Hepatocyte (in vitro differentiated cells): ENCODE measurements around the gene FGF12.

ENCODE experiments used
- CTCF ChIP-seq: fragments of 200-600 bp; sonication (generic); IDR thresholded peaks from 2 replicates; pipeline ENCODE4 v1.5.1; 2016; ENCODE audit warnings: antibody characterized with exemption, mild to moderate bottlenecking; ENCODE audit not compliant: poor library complexity
- EZH2 ChIP-seq: fragments of 200-600 bp; sonication (generic); IDR thresholded peaks from 2 replicates; pipeline ENCODE4 v1.6.1; 2016; ENCODE audit warnings: antibody characterized with exemption, mild to moderate bottlenecking, borderline replicate concordance
- EZH2phosphoT487 ChIP-seq: fragments of 200-600 bp; sonication (generic); IDR thresholded peaks from one replicate; pipeline ENCODE4 v1.6.1; 2018; ENCODE audit warnings: antibody characterized with exemption, mild to moderate bottlenecking, low read depth, moderate library complexity; ENCODE audit not compliant: unreplicated experiment, severe bottlenecking

DNA sequence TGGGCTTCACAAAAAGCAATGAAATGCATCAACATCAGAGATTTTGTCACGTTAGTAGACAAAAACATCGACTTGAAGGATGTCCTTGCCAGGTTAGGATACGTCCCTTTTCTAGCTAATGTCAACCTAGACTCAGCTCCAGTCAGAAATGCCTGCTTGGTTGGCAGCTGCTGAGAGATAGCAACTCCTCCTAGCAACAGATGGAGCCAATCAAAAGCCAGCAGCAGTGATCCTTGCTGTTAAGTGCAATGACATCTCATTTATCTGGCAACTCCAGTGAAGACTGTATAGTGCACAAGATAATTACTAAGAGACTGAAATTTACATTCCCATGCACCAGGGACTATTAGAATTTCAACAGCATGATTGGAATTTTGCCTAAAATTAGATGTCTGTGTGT is 424.1 kb downstream of the FGF12 start:
- TF ChIP-seq CTCF (no peak), EZH2 (no peak), EZH2phosphoT487 (no peak)
